SK-N-SH (cell line): ENCODE measurements around the gene KRT4. TPM values are rescaled to one million over a fixed set of nuclear protein-coding genes. Genes with fewer than 3 reads are reported as not detected.

Experiments used
- CTCF ChIA-PET: fragments of 300-600, 350-600 bp; formaldehyde crosslinking; extraction: SDS; loops from one replicate; lab custom pipeline; 2021; lab: Yijun Ruan, JAX
- POLR2A ChIA-PET: fragments of 350-600 bp; sonication (Branson Sonifier 250); formaldehyde crosslinking; extraction: SDS; loops from one replicate; lab custom pipeline; 2020; ENCODE audit warnings: antibody characterized with exemption, inconsistent platforms; lab: Yijun Ruan, JAX
- DNase-seq: peaks from one replicate; pipeline ENCODE4 v3.0.0; 2012
- H2AFZ ChIP-seq: fragments of 200-600 bp; sonication (generic); 2 replicates; pipeline ENCODE4 v1.8.1; 2016; ENCODE audit warnings: antibody characterized with exemption, mild to moderate bottlenecking, low read depth
- H3F3A ChIP-seq: fragments of 200-600 bp; sonication (generic); replicated peaks from 2 replicates; pipeline ENCODE3; 2016; ENCODE audit warnings: antibody characterized with exemption, mild to moderate bottlenecking; ENCODE audit not compliant: insufficient read depth
- H3K27ac ChIP-seq, 2 experiments: fragments of 200-500 bp in 1 of 2; fragments of 200-600 bp in 1 of 2; sonication (Bioruptor generic) in 1 of 2; sonication (generic), shearing (Covaris generic) in 1 of 2; 2 replicates each; pipeline versions ENCODE4 v1.5.1 to v1.6.1; 2014 to 2016; ENCODE audit warnings: low read depth in 2 of 2, inconsistent platforms in 1 of 2, low read length in 1 of 2, mild to moderate bottlenecking in 1 of 2, mixed read lengths in 1 of 2
- H3K27me3 ChIP-seq: fragments of 200-600 bp; sonication (generic), shearing (Covaris generic); 2 replicates; pipeline ENCODE4 v1.6.1; 2016; ENCODE audit warnings: mixed run types; ENCODE audit not compliant: insufficient read depth
- H3K36me3 ChIP-seq, 2 experiments: fragments of 200-500 bp in 1 of 2; fragments of 200-600 bp in 1 of 2; sonication (Bioruptor generic) in 1 of 2; sonication (generic) in 1 of 2; replicated peaks in 1 of 2; 2 replicates each; pipeline versions ENCODE3 to v1.5.1; 2014 to 2016; ENCODE audit warnings: low read length in 1 of 2, mild to moderate bottlenecking in 1 of 2; ENCODE audit not compliant: insufficient read depth in 2 of 2, control insufficient read depth in 1 of 2
- H3K4me1 ChIP-seq, 2 experiments: fragments of 200-500 bp in 1 of 2; fragments of 200-600 bp in 1 of 2; sonication (Bioruptor generic) in 1 of 2; sonication (generic), shearing (Covaris generic) in 1 of 2; 2 replicates each; pipeline versions ENCODE4 v1.5.1 to v1.6.1; 2014 to 2016; ENCODE audit warnings: low read depth in 1 of 2, low read length in 1 of 2, mixed run types in 1 of 2; ENCODE audit not compliant: insufficient read depth in 2 of 2, control insufficient read depth in 1 of 2
- H3K4me2 ChIP-seq: fragments of 200-600 bp; sonication (generic), shearing (Covaris generic); 2 replicates; pipeline ENCODE4 v1.6.1; 2017; ENCODE audit warnings: mixed run types
- H3K4me3 ChIP-seq, 2 experiments: fragments of 200-500 bp in 1 of 2; fragments of 200-600 bp in 1 of 2; sonication (Bioruptor generic) in 1 of 2; sonication (generic), shearing (Covaris generic) in 1 of 2; 2 replicates each; pipeline versions ENCODE4 v1.5.1 to v1.8.1; 2014 to 2016; ENCODE audit warnings: low read depth in 2 of 2, inconsistent platforms in 1 of 2, low read length in 1 of 2, mild to moderate bottlenecking in 1 of 2, mixed read lengths in 1 of 2, moderate library complexity in 1 of 2
- H3K79me2 ChIP-seq: fragments of 200-600 bp; sonication (generic); 2 replicates; pipeline ENCODE4 v1.8.1; 2017; ENCODE audit warnings: mild to moderate bottlenecking; ENCODE audit not compliant: insufficient read depth
- H3K9ac ChIP-seq: fragments of 200-600 bp; sonication (generic); 2 replicates; pipeline ENCODE4 v1.6.1; 2017; ENCODE audit warnings: mixed run types
- H3K9me2 ChIP-seq: fragments of 200-600 bp; sonication (generic); 2 replicates; pipeline ENCODE4 v1.6.1; 2017; ENCODE audit warnings: mixed run types
- H3K9me3 ChIP-seq: fragments of 200-600 bp; sonication (generic); 2 replicates; pipeline ENCODE4 v1.6.1; 2017; ENCODE audit warnings: mixed run types, mild to moderate bottlenecking, moderate library complexity
- H4K20me1 ChIP-seq: fragments of 200-600 bp; sonication (generic); 2 replicates; pipeline ENCODE4 v1.6.1; 2017; ENCODE audit warnings: mild to moderate bottlenecking, mixed run types; ENCODE audit not compliant: insufficient read depth
- CHD2 ChIP-seq: fragments of 150-350 bp; IDR thresholded peaks from 2 replicates; pipeline ENCODE4 v1.6.1; 2018; ENCODE audit warnings: low read length; ENCODE audit not compliant: partially characterized antibody
- EZH2phosphoT487 ChIP-seq: fragments of 200-600 bp; sonication (generic); IDR thresholded peaks from 2 replicates; pipeline ENCODE4 v1.6.1; 2017; ENCODE audit warnings: low read depth, mixed run types, mild to moderate bottlenecking, antibody characterized with exemption, moderate library complexity, borderline replicate concordance
- FOSL2 ChIP-seq: IDR thresholded peaks from 2 replicates; pipeline ENCODE4 v1.4.0; 2012; ENCODE audit warnings: low read depth, mild to moderate bottlenecking, moderate library complexity, borderline replicate concordance
- FOXJ3 ChIP-seq: sonication (generic); formaldehyde crosslinking; IDR thresholded peaks from 2 replicates; pipeline ENCODE4 v1.5.1; 2020; ENCODE audit warnings: mild to moderate bottlenecking, missing genetic modification reagents
- GATA2 ChIP-seq: sonication (generic); formaldehyde crosslinking; IDR thresholded peaks from 2 replicates; pipeline ENCODE4 v1.5.0; 2020; ENCODE audit warnings: mild to moderate bottlenecking, missing genetic modification reagents
- IRF3 ChIP-seq: fragments of 150-350 bp; IDR thresholded peaks from 2 replicates; pipeline ENCODE4 v1.6.1; 2016; ENCODE audit warnings: mild to moderate bottlenecking, low read depth, low read length
- MEF2A ChIP-seq: IDR thresholded peaks from 2 replicates; pipeline ENCODE4 v1.4.0; 2012; ENCODE audit warnings: low read depth, borderline replicate concordance
- MXI1 ChIP-seq: IDR thresholded peaks from 2 replicates; pipeline ENCODE4 v1.6.1; 2012; ENCODE audit warnings: mild to moderate bottlenecking, low read depth, low read length, improper control_type of control experiment
- NFIC ChIP-seq: IDR thresholded peaks from 2 replicates; pipeline ENCODE4 v1.4.0; 2012; ENCODE audit warnings: borderline replicate concordance
- NRF1 ChIP-seq: IDR thresholded peaks from 2 replicates; pipeline ENCODE4 v1.6.1; 2012; ENCODE audit warnings: low read depth, mild to moderate bottlenecking, low read length
- PBX3 ChIP-seq: IDR thresholded peaks from 2 replicates; pipeline ENCODE4; 2012
- POLR2AphosphoS5 ChIP-seq: IDR thresholded peaks from 2 replicates; pipeline ENCODE4 v1.6.1; 2012; ENCODE audit warnings: low read depth, low read length
- RAD21 ChIP-seq: IDR thresholded peaks from 2 replicates; pipeline ENCODE4 v1.6.1; 2012; ENCODE audit warnings: mild to moderate bottlenecking, low read length
- REST ChIP-seq: IDR thresholded peaks from 2 replicates; pipeline ENCODE4 v1.6.1; 2012; ENCODE audit warnings: mild to moderate bottlenecking, low read depth, low read length, moderate library complexity
- RXRA ChIP-seq: IDR thresholded peaks from 2 replicates; pipeline ENCODE4 v1.4.0; 2012; ENCODE audit warnings: low read depth, mild to moderate bottlenecking, borderline replicate concordance
- TEAD4 ChIP-seq: IDR thresholded peaks from 2 replicates; pipeline ENCODE4 v1.4.0; 2012; ENCODE audit warnings: mild to moderate bottlenecking, borderline replicate concordance; ENCODE audit not compliant: insufficient read depth
- USF2 ChIP-seq: fragments of 150-350 bp; IDR thresholded peaks from 2 replicates; pipeline ENCODE4 v1.6.1; 2017; ENCODE audit warnings: antibody characterized with exemption, low read length, low read depth, borderline replicate concordance
- YY1 ChIP-seq: IDR thresholded peaks from 2 replicates; pipeline ENCODE4 v1.4.0; 2012; ENCODE audit warnings: low read depth, mild to moderate bottlenecking
- ZBTB33 ChIP-seq: IDR thresholded peaks from 2 replicates; pipeline ENCODE4 v1.4.0; 2012; ENCODE audit warnings: low read depth, borderline replicate concordance
- WGBS: methylation state at CpG from one replicate; pipeline ENCODE4 v1.1.6; 2017; ENCODE audit warnings: low lambda C conversion rate; 5-methylcytosine and 5-hydroxymethylcytosine counted together
- polyA plus RNA-seq, 3 experiments: library from polyadenylated mRNA; depleted of rRNA; stranded (reverse); fragments of >200 nt; gene quantifications; 2 replicates each; pipeline ENCODE4 v1.2.3, GENCODE V29; 2012

Gene KRT4
- polyA plus RNA-seq, 1 of the 3 experiments (the other 2 are of a cell fraction): not detected

- H3F3A ChIP-seq: no peaks in the 10 kb centered on the region
- ChIA-PET CTCF (interaction anchor here (1.1 to 2.0 kb wide), 2 partner anchors 12 to 79 kb away, joined by 4 to 6 read pairs; no protein-coding TSS in a partner anchor), POLR2A (no interaction called here)
- no peak overlapping the region for H3K9ac ChIP-seq
- H3K4me3 ChIP-seq: no peak overlapping the region
- DNase-seq: no peak
- no peaks in the 10 kb centered on the region for H3K36me3 ChIP-seq
- H2AFZ ChIP-seq: no peak overlapping the region
- no peak for TF ChIP-seq REST
- no peak for TF ChIP-seq CHD2
- TF ChIP-seq GATA2: no peak
- TF ChIP-seq YY1: no peak
- no peak for TF ChIP-seq EZH2phosphoT487
- TF ChIP-seq MXI1: no peak
- no peak for TF ChIP-seq FOXJ3 (CRISPR knock-in tag)
- no peak for TF ChIP-seq MEF2A
- TF ChIP-seq POLR2AphosphoS5: no peak
- no peak for TF ChIP-seq USF2
- no peak for TF ChIP-seq NRF1
- H3K27ac ChIP-seq: no peak overlapping the region
- H3K79me2 ChIP-seq: no peaks in the 10 kb centered on the region
- no peaks in the 10 kb centered on the region for H3K4me1 ChIP-seq
- H4K20me1 ChIP-seq: no peaks in the 10 kb centered on the region
- no peaks in the 10 kb centered on the region for H3K9me3 ChIP-seq
- no peak overlapping the region for H3K4me2 ChIP-seq
- no peaks in the 10 kb centered on the region for H3K9me2 ChIP-seq
- H3K27me3 ChIP-seq: peaks cover 22% of the 10 kb centered on the region; the same call in 1 of the 2 replicates
- whole genome bisulfite sequencing: 44% methylated on average over 3 of the region's 3 CpGs
Measured at GRCh38 chr12:52806169-52806811, 7.6 kb downstream of the KRT4 start.

- no peaks in the 10 kb centered on the region for H3K36me3 ChIP-seq
- H3K79me2 ChIP-seq: no peaks in the 10 kb centered on the region
- H3K9me2 ChIP-seq: no peaks in the 10 kb centered on the region
- H3K4me1 ChIP-seq: no peaks in the 10 kb centered on the region
- 44% methylated on average over 3 of the region's 3 CpGs for WGBS
- H3K4me3 ChIP-seq: no peak overlapping the region
- no peaks in the 10 kb centered on the region for H4K20me1 ChIP-seq
- no peak overlapping the region for H3K4me2 ChIP-seq
- H2AFZ ChIP-seq: no peak overlapping the region
- no peak overlapping the region for H3K27ac ChIP-seq
- ChIA-PET POLR2A (no interaction called here), CTCF (interaction anchor here (1.1 to 2.0 kb wide), 2 partner anchors 12 to 79 kb away, joined by 4 to 6 read pairs; no protein-coding TSS in a partner anchor)
- no peak overlapping the region for H3K9ac ChIP-seq
- no peaks in the 10 kb centered on the region for H3F3A ChIP-seq
- no peaks in the 10 kb centered on the region for H3K9me3 ChIP-seq
- DNase-seq: no peak
- peaks cover 22% of the 10 kb centered on the region; the same call in 1 of the 2 replicates for H3K27me3 ChIP-seq
- TF ChIP-seq POLR2AphosphoS5 (no peak), TEAD4 (no peak), PBX3 (no peak), ZBTB33 (no peak), IRF3 (no peak), FOSL2 (no peak), NFIC (no peak), RXRA (no peak), RAD21 (no peak)
Measured at GRCh38 chr12:52805739-52806138, 8.2 kb downstream of the KRT4 start.
